RWPE1 (cell line): ENCODE measurements around the gene CXCR6.
A peak's percentile ranks its signal among the peaks of the same experiment; 100 is the strongest.
"Not testable (repeated sequence)": the region's sequence is repeated elsewhere in the genome, so short reads cannot be mapped to it uniquely, and the experiment has no call there.

ENCODE experiments used
- CTCF ChIA-PET: fragments of 350-600 bp; sonication (Branson Sonifier 250); formaldehyde crosslinking; extraction: SDS; loops from one replicate; lab custom pipeline; 2021; lab: Yijun Ruan, JAX
- POLR2A ChIA-PET: fragments of 400-600 bp; formaldehyde crosslinking; extraction: SDS; loops from one replicate; lab custom pipeline; 2020; ENCODE audit warnings: antibody characterized with exemption; ENCODE audit not compliant: low non-redundant PET; lab: Yijun Ruan, JAX
- DNase-seq: peaks from one replicate; pipeline ENCODE4 v3.0.0; 2012; ENCODE audit warnings: low spot score
- H3K27ac ChIP-seq: fragments of 450-650 bp; 2 replicates; pipeline ENCODE4 v1.5.1; 2017
- CTCF ChIP-seq: fragments of 450-650 bp; conservative IDR thresholded peaks from 2 replicates; pipeline ENCODE4 v1.5.1; 2017; ENCODE audit warnings: low read depth, mild to moderate bottlenecking

The CXCR6 gene

GRCh38 chr3:45995236-45996192 lies 52.2 kb downstream of the CXCR6 start, which contains the start of gene FYCO1:
Gene FYCO1, minus strand, starts transcription at chr3:45995824. Its CDS starts 10,914 bp downstream, at chr3:45984910.
- CTCF ChIA-PET, result interaction anchor here (1.1 kb wide), 1 partner anchor 12 kb away, joined by 3 read pairs; no protein-coding TSS in a partner anchor
- DNase-seq, result peak; percentile 90
- TF ChIP-seq CTCF, result no peak
- peak within 1 kb of the TSS; percentile 45 for H3K27ac ChIP-seq
- POLR2A ChIA-PET, result no interaction called here

- H3K27ac ChIP-seq, POLR2A ChIA-PET, DNase-seq, CTCF ChIA-PET: not testable (repeated sequence)
Observed at GRCh38 chr3:45997499-45997898, 54.2 kb downstream of the CXCR6 start.

- CTCF ChIA-PET, result no interaction called here
- POLR2A ChIA-PET, result no interaction called here
Observed at GRCh38 chr3:45997942-45998341, 54.7 kb downstream of the CXCR6 start.

More at GRCh38 chr3:45997942-45998341, 54.7 kb downstream of the CXCR6 start:
- TF ChIP-seq CTCF, result no peak
- no peak overlapping the region for H3K27ac ChIP-seq
- no peak for DNase-seq
